HG03520 (cell line): Measurements from ENCODE around the gene LEPROT.
A peak's percentile ranks its signal among the peaks of the same experiment; 100 is the strongest.
"Not testable (repeated sequence)": the region's sequence is repeated elsewhere in the genome, so short reads cannot be mapped to it uniquely, and the experiment has no call there.

Experiments used
- ATAC-seq: cut with Tn5 transposase; IDR thresholded peaks from one replicate; pipeline ENCODE4 v1.9.1; 2021; ENCODE audit warnings: mild to moderate bottlenecking, moderate library complexity; ENCODE audit not compliant: unreplicated experiment

LEPROT gene, protein sequence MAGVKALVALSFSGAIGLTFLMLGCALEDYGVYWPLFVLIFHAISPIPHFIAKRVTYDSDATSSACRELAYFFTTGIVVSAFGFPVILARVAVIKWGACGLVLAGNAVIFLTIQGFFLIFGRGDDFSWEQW

DNA sequence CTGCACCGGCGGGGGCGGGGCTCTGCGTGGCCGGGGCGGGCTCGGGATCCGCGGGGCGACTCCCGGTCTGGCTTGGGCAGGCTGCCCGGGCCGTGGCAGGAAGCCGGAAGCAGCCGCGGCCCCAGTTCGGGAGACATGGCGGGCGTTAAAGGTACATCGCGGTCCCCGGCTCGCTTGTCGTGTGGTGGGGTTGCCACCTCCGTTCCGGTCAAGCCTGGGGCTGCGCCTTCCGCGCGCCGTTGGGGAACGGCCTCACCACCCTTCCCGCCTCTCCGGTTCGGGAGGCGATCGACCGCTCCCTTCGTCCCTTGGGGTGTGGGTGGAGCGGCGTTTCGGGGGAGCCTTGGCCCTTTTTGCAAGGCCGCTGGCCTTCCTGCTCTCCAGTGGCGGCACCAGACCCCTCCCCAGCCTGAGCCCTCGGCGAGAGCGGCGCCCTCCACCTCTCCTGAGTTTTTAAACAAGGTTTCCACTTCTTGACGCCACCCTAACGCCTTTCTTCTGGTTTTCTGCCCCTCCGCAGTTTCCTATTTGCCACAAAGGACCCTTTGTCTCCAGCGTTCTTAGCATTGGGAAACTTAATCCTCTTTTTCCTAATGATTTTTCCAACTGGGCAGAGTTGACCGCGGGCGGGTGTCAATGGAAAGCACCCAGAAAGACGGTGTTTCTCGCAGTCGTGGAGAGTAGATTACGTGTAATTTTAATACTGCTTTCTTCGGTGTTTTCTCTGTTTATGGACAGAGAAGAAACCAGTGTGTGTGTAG, at the start of gene LEPROT, which contains the start of gene LEPR:
TSS of gene LEPROT (plus strand) at position 79 of the 761 bp plus-strand sequence. CDS start at position 136, 57 bp downstream.
TSS of gene LEPR (plus strand) at position 79 of the 761 bp plus-strand sequence. CDS start 144,898 bp downstream, outside the sequence.
- ATAC-seq: no peak

DNA sequence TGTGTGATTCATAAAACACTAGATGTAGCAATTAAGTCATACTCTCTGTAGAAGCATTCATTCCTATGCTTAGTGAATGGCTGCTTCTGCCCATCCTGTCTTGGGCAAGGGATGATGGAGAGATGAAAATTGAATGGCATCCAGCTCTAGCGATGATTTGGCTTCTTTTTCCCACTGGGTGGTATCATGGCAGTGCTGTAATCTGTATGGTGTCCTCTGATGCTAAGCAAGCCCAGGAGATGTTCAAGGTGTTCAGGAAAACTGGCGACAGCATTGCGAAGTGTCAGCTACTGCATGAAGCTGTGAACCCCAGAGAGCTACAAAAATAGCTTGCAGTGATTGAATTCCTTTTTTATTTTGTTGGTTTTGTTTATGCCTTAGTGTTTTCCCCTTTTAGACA, 48.9 kb upstream of the LEPROT start:
- no peak for ATAC-seq

DNA sequence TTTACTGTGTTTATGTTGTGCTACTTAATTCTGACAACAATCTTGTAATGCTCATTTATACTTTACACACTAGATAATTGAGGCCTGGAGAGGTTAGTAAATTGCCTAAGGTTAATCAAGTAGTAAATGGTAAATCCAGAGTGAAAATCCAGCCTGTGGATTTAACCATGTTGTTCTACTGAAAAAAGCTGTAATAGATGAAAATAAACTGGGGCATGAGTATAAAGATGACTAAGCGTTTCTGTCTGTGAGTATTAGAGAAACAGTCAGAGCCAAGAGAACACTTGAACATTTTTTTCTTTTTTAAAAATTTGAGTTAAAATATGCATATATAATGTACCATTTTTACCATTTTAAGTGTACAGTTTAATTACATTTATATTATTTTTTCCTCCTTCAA, 47.9 kb upstream of the LEPROT start:
- ATAC-seq: no peak

DNA sequence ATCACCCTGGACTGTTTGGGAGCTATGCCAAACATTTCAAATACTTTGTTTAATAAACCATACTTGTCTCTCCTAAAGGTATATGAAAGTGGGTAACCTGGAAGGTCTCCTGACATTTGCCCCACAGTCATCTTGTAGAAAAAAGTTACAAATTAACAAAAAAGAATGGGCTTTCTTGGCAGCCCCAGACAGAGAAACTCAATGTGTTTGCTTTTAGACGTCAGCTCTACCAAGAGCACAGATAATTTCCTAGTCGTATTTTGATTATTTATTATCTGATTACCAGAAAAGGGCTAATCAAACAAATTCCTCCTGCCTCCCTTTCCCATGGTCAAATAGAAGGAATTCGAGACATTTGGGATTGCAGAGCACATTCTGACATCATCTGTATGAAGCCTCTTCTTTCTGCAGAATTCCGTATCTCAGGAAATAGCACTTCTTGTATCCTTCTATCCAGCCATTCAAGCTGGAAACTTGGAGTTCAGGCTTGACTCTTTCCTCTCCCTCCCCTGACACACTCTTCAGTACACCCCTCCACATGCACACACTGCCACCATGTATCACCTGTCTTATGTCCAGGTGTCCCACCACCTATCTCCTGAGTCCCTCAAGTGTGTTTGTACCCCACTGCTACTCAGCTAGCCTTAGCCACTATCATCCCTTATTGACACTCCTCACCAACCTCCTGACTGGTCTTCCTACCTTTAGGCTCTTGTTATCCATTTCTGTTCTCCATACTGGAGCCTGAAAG, 42.8 kb upstream of the LEPROT start:
- ATAC-seq: no peak

DNA sequence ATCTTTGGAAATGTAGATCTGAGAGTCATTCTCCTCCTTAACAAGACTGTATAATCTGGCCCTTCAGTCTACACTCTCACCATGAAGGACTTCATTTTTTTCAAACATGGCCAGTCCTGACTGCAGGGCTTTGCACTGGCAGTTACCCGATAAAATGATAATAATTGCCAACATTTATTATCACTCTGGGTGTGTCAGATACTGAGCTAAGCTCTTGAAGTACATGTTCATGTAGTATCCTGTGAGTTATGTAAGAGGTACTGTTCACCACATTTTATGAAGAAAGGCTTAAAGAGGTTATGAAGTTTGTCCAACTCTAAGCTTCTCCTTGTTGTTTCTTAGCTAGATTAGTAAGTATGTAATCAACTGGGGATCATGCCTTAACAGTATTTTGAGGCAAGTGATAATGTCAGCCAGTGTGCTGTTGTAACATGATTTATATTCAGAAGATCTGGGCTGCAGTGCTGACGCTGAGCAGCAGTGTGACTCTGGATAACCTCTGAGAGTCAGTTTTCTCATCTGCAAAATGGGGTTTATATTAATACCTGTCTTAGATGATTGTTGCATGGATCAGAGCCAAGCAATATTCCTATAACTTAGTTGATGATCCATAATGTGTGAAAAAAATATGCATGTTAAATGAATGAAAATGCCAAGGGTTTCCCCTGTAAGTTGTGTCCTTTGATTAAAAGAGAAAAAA, 42.1 kb upstream of the LEPROT start:
- no peak for ATAC-seq

DNA sequence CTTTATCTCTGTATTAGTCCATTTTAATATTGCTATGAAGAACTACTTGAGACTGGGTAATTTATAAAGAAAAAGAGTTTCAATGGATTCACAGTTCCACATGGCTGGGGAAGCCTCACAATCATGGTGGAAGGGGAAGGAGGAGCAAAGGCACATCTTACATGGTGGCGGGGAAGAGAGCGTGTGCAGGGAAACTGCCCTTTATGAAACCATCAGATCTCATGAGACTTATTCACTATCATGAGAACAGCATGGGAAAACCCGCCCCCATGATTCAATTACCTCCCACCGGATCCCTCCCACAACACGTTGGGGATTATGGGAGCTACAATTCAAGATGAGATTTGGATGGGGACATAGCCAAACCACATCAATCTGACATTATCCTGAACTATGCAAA, 36.0 kb upstream of the LEPROT start:
- not testable (repeated sequence) for ATAC-seq

DNA sequence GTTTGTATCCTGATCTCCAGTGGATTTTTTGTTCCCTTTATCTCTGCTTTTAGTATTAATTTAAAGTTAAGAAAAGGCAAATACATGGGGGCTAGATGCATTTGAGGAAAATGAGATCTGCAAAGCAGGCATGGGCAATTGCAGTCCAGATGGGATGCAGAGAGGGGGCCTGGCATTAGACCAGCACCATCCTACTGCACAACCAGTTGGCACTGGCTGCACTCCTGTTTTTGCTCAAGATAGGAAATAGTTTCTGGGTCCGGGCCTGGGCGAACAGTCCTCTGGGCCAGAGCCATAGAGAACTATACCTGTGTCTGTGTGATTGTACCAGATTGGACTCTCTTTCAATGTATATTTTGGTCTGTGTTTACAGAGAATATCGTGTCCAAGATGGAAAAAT, 34.0 kb upstream of the LEPROT start:
- no peak for ATAC-seq

DNA sequence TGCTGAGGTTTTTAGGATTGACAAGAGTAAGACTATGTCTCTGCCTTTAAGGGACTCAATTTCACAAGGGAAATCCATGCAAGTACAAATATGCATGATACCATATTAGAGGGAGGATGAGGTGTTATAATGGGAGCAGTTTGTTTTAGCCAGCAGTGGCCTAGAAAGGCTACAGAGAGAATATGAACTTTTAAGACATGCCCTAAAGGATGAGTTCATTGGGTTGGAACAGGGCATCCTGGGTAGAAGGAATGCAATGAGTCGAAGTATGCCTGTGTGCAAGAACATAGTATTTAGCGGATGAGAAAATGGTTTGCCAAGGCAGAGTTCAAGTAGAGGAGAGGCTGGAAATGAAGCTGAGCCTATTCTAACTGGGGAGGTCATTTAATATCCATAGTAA, 32.6 kb upstream of the LEPROT start:
- ATAC-seq: no peak

DNA sequence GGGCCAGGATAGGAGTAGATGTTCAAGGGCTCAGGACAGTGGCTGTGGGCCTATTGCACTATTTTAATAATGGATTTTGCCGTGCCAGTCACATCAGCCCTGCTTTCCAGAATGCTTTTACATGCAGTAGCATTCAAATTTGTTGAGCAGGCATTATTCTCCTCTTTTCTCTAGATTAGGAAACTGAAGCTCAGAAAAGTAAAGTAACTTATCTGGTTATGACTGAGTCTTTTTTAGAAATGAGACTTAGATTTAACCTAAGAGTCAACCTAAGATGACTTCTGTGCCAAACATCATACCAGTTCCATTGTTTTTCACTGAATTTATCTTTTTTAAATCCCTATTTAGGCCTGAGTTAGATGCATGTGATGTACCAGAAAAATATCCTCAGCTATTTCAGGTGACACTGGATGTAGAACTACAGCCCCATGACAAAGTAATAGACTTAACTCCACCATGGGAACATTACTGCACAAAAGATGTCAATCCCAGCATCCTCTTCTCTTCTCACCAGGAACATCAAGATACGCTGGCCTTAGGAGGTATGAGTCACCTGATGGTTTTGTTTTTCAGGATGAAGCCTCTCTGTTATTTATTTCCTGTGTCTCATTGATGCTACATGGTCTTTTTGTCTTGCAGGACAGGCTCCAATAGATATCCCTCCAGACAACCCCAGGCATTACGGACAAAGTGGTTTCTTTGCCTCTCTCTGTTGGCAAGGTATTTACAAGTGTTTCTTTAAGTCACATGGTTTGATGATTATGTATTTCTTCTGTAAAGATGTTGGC, 31.4 kb upstream of the LEPROT start:
- ATAC-seq: no peak

DNA sequence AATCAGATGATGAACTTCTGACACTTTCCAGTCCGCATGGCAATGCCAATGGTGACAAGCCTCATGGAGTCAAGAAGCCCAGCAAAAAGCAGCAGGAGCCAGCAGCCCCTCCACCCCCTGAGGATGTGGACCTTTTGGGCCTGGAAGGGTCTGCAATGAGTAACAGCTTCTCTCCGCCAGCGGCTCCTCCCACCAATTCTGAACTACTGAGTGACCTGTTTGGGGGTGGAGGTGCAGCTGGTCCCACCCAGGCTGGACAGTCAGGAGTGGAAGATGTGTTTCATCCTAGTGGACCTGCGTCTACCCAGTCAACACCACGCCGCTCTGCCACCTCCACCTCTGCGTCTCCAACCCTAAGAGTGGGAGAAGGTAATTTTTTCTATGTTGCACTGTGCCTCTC, 28.0 kb upstream of the LEPROT start:
- ATAC-seq: no peak

DNA sequence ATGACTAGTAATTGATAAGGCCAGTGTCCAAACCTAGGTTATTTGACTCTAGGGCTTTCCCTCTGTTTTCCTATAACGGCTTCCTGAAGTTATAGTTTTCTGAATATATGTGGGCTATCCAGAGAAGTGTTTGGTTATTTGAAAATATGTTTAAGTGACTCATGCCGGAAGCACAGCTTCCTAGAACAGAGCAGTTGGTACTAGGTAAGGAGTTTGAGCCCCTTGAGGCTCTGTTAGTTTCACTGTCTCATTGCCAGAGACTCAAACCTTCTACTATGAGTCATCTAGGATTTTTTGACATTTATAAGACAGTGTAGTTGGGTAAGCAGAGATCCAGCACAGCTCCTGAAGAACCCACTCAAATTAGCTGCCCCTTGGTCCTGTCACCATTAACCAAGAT, 27.1 kb upstream of the LEPROT start:
- ATAC-seq: peak; percentile 99

DNA sequence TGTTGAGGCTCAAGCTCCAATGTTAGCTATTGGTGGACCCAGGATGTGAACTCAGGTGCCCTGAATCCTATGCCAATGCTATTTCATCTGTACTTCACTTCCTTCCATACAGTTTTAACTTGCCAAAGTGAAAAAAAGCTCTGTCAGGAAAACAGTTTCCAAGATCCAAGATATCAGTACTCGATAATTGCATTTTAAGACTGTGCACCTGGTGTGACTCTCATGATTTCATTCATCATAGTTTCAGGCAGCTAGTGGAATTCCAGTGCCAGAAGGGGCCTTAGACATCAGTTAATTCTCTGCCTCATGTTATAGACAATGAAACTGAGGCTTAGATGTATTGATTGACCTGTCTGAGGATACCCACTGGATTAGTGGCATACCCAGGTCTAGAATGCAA, 26.5 kb upstream of the LEPROT start:
- ATAC-seq: no peak

DNA sequence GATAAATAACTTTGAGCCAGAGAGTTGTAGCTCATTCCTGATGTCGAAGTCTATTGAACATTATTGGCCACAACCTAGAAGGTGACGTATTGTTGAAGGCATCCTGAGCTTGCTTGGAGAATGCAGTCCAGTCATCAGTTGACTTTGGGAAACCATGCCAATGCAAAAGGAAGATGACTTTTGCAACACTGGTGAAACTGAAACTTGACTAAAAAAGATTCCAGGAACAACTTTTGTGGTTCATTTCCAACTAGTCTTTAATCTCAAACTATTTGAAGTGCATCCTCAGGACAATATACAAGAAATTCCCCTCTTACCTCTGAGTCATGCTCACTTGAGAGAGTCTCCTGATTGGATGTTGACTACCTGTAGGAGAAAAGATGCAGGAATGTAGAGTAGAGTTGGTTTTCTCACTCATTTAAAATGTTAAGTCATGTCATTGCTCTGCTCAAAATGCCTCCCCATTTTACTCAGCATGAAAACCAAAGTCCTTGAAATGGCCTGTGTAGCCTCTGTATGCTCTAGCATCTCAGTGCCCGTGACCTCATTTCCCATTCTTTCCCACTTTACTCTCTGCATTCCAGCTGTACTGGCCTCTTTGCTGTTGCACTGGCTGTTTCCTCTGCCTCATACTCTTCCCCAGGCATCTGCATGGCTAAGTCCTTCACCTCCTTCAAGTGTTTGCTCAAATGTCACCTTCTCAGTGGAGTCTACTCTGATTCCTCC, 24.4 kb upstream of the LEPROT start:
- no peak for ATAC-seq

DNA sequence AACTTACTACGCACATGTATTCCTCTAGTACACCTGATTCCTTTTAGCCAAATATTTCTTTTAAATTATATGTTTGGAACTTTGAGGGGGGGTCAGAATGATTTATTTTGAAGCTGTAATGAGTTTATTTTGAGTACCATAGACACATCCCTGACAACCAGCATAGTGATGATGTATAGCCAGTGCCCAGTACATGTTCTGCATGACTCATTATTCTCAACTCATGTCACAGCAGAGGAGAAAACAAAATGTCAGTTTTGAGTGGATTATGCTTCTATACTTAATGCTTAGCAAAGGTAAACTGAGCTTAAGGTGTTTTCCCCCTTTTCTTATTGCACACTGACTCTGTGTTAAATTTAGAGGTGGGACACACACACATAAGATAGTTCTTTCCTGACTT, 22.4 kb upstream of the LEPROT start:
- ATAC-seq: no peak

DNA sequence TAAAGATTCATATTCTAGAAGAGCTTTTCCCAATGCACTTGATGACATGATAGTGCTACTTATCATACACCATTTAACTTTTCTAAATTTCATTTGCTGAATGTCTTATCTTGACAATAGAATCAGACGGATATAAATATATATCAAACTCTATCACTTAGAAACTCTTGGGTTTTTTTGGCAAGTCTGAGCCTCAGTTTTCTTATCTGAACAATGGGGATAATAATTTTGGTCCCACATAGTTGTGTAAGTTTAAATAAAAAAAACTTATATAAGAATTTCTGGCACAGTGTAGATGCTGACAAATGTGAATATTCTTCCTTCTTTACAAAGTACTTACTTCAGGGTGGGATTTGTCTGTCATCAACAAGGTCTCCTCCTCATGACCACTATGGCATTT, 21.5 kb upstream of the LEPROT start:
- no peak for ATAC-seq

DNA sequence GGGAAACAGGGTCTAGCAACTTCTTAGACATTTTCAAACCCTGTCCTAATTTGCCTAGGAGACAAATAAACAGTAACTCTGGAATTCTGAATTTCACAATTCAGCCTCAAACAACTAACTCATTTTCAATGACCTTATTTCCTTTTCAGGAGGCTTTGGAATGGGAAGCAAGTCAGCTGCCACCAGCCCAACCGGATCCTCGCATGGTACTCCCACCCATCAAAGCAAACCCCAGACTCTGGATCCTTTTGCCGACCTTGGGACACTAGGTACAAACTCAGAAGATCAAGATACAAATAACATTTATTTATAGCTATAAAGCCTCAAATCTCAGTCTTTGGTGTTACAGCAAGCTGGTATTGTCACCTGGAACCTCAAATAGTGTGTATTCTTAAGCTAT, 18.9 kb upstream of the LEPROT start:
- ATAC-seq: no peak

DNA sequence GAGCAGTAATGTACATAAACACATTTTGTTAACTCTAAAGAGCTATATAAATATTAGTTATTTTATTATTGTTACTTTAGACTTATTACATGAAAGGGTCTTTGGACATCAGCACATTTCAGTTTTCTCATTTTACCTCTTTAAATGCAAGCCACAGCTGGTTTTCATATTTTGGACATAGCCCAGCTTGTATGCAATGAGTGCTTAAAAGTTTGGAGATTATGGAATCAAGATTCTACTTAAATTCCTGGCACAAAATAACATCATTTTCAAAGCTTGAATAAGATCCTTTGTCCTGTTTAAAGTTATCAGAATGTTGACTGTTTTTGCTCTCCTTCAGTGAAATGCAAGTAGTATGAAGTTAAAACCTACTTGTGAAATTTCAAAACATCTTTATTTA, 15.5 kb upstream of the LEPROT start:
- no peak for ATAC-seq

DNA sequence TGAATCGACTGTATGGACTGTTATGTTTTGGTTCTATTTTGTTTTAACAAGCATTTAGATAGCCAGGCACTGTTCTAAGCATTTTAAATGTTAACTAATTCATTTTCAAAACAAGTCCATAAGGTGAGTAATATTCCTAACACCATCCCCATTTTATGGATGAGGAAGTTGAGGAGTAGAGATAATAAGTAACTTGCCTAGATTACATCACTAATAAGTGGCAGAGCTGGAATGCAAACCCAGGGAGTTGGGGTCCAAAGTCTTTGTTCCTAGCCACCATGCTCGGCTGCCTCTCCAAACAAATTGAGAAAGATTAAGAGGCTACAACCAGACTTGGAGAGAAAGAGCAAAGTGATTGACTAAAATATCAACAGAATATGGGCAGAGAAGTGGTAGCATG, 12.6 kb upstream of the LEPROT start:
- no peak for ATAC-seq

DNA sequence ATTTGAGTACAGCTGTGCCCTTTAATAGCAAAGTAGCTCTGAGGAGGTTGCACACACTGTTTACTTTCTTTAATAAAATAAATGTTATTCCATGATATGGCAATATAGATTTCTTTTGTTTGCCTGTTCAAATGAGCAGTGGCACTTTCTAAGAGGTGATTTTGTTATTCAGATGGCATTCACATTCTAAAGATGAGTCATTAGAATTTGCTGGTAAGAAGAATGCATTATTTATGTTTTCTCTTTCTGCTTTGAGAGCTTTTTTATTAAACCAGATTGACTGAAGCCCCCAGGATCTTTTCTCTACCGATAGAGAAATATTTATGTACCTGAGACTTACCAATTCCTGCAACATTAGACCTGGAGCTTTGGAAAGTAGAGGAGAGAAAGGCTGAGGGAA, 11.2 kb upstream of the LEPROT start:
- no peak for ATAC-seq

DNA sequence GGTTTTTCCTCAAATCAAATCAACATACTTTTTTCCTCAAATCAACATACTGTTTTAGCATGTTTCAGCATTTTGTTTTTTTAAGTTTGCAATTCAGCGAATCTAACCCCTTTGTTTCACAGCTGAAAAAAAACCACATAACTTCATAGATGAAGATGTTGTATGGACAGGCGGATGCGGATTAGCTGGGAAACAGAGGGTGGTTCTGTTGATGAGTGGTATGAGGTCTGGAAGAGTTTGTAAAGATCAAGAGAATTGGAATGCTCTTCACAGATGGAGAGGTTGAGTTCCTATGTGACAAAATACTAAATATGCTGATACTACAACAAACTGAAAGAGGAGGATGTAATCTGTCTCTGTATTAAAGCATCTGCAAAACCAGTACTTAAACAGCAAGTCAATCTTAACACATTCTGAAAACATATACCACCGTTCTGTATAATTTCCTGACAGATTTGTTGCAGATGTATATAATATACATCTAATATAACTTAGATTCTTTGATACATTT, 10.6 kb upstream of the LEPROT start:
- no peak for ATAC-seq
